Measurements from ENCODE around the gene ARRB1.
"Not testable (repeated sequence)": the region's sequence is repeated elsewhere in the genome, so short reads cannot be mapped to it uniquely, and the experiment has no call there.

ARRB1 gene

GRCh38 chr11:75342966-75343870 is 8.2 kb downstream of the ARRB1 start:
- DNase-seq, result no peak

GRCh38 chr11:75342231-75342918 is 9.1 kb downstream of the ARRB1 start:
- no peak for DNase-seq

GRCh38 chr11:75341612-75342011 is 9.8 kb downstream of the ARRB1 start:
- DNase-seq, result no peak

- no peak for DNase-seq
Observed at GRCh38 chr11:75339685-75340409, 11.6 kb downstream of the ARRB1 start.

GRCh38 chr11:75338516-75339208 is 12.8 kb downstream of the ARRB1 start:
- no peak for DNase-seq

GRCh38 chr11:75337195-75337654 is 14.2 kb downstream of the ARRB1 start:
- no peak for DNase-seq

GRCh38 chr11:75334976-75335375 is 16.5 kb downstream of the ARRB1 start:
- no peak for DNase-seq

GRCh38 chr11:75334402-75334891 is 17.0 kb downstream of the ARRB1 start:
- DNase-seq, result no peak

- no peak for DNase-seq
Observed at GRCh38 chr11:75333807-75334140, 17.7 kb downstream of the ARRB1 start.

GRCh38 chr11:75333022-75333806 is 18.2 kb downstream of the ARRB1 start:
- DNase-seq, result no peak

- DNase-seq, result not testable (repeated sequence)
Observed at GRCh38 chr11:75331761-75332160, 19.7 kb downstream of the ARRB1 start.

GRCh38 chr11:75331304-75331703 is 20.2 kb downstream of the ARRB1 start:
- not testable (repeated sequence) for DNase-seq

GRCh38 chr11:75330886-75331285 is 20.6 kb downstream of the ARRB1 start:
- DNase-seq, result not testable (repeated sequence)

- DNase-seq, result no peak
Observed at GRCh38 chr11:75330291-75330690, 21.2 kb downstream of the ARRB1 start.

GRCh38 chr11:75328426-75329277 is 22.8 kb downstream of the ARRB1 start:
- DNase-seq, result peak; percentile 76

- no peak for DNase-seq
Observed at GRCh38 chr11:75326439-75326810, 25.0 kb downstream of the ARRB1 start.

- peak; percentile 97 for DNase-seq
Observed at GRCh38 chr11:75325713-75326438, 25.6 kb downstream of the ARRB1 start.

- no peak for DNase-seq
Observed at GRCh38 chr11:75324740-75325139, 26.7 kb downstream of the ARRB1 start.

GRCh38 chr11:75324189-75324588 is 27.3 kb downstream of the ARRB1 start:
- no peak for DNase-seq

GRCh38 chr11:75323609-75324008 is 27.9 kb downstream of the ARRB1 start:
- no peak for DNase-seq
